ENCODE data around the gene TMEM203. TPM values are rescaled to one million over a fixed set of nuclear protein-coding genes. Genes with fewer than 3 reads are reported as not detected.

Gene TMEM203
- total and polyA plus RNA-seq, 2 experiments from 2014 or later = 32.7 to 53.4 TPM

- Histone ChIP-seq H3K36me3 (ENCODE audit: insufficient read depth) (no peaks in the 10 kb centered on the region), H2AFZ (no peak overlapping the region)
Observed at GRCh38 chr9:137236936-137237421, 31.5 kb upstream of the TMEM203 start.

More at GRCh38 chr9:137236936-137237421, 31.5 kb upstream of the TMEM203 start:
- 0 out of 2 replicates have a peak, but pooled peaks cover 4% of the 10 kb centered on the region for H3F3A ChIP-seq (replicated peaks; ENCODE audit: low read depth)
- Mint-ChIP-seq H3K27ac (no peak overlapping the region), H3K9me3 (no peaks in the 10 kb centered on the region), H3K4me1 (peaks cover 18% of the 10 kb centered on the region), H3K36me3 (ENCODE audit: low read depth) (peaks cover 9% of the 10 kb centered on the region), H3K4me3 (no peak overlapping the region), H3K27me3 (ENCODE audit: insufficient read depth, low read depth, poor library complexity) (peaks cover 10% of the 10 kb centered on the region)
- peaks cover 4% of the 10 kb centered on the region for H4K20me1 ChIP-seq (replicated peaks; ENCODE audit: insufficient read depth)
- H3K9me2 ChIP-seq (ENCODE audit: insufficient read depth) = no peaks in the 10 kb centered on the region
- no peak for DNase-seq (ENCODE audit: low spot score)
- peak overlapping the region; percentile 68 for H3K4me2 ChIP-seq
- H3K27ac ChIP-seq (ENCODE audit: low read depth) = no peak overlapping the region
- H3K4me3 ChIP-seq = peak overlapping the region; percentile 35; the same call in 1 of the 2 replicates
- no peaks in the 10 kb centered on the region for H3K27me3 ChIP-seq (ENCODE audit: insufficient read depth)
- ATAC-seq = peak; percentile 0; the same call in 2 of the 3 replicates
- H3K79me2 ChIP-seq (replicated peaks; ENCODE audit: insufficient read depth) = peaks cover 19% of the 10 kb centered on the region
- no peak for TF ChIP-seq EZH2 (IDR thresholded peaks at IDR 0.05; ENCODE audit: low read depth, unreplicated experiment)
- TF ChIP-seq POLR2AphosphoS5 (IDR thresholded peaks at IDR 0.05; ENCODE audit: low read depth) = no peak
- no peak for TF ChIP-seq STAT1 (IDR thresholded peaks at IDR 0.05; ENCODE audit: unreplicated experiment)
- no peak for TF ChIP-seq ZNF114 (CRISPR knock-in tag; IDR thresholded peaks at IDR 0.05)
- no peak for TF ChIP-seq ZNF331 (CRISPR knock-in tag; IDR thresholded peaks at IDR 0.05; ENCODE audit: low read depth)
- no peak for TF ChIP-seq REST (IDR thresholded peaks at IDR 0.05; ENCODE audit: unreplicated experiment)
- TF ChIP-seq EZH2phosphoT487 (IDR thresholded peaks at IDR 0.05; ENCODE audit: unreplicated experiment) = no peak
- no peak for TF ChIP-seq CREB1 (CRISPR knock-in tag; IDR thresholded peaks at IDR 0.05; ENCODE audit: low read depth)
- TF ChIP-seq CTCF (conservative IDR thresholded peaks at IDR 0.05; ENCODE audit: low read depth in 2 of 2) = no peak
- no peak for TF ChIP-seq JUNB (IDR thresholded peaks at IDR 0.05; ENCODE audit: unreplicated experiment)
- TF ChIP-seq ETS1 (IDR thresholded peaks at IDR 0.05) = no peak
- TF ChIP-seq ZNF462 (CRISPR knock-in tag; IDR thresholded peaks at IDR 0.05) = no peak
- TF ChIP-seq NANOG (IDR thresholded peaks at IDR 0.05; ENCODE audit: borderline replicate concordance) = no peak
- peaks cover 13% of the 10 kb centered on the region; the same call in 1 of the 2 replicates for H3K4me1 ChIP-seq (ENCODE audit: insufficient read depth)
